ENCODE results near the gene SLC12A8.
A peak's percentile ranks its signal among the peaks of the same experiment; 100 is the strongest.

SLC12A8 gene

GRCh38 chr3:125054062-125054448 lies 158.5 kb downstream of the SLC12A8 start:
- DNase-seq (ENCODE audit: low spot score), result no peak

DNA sequence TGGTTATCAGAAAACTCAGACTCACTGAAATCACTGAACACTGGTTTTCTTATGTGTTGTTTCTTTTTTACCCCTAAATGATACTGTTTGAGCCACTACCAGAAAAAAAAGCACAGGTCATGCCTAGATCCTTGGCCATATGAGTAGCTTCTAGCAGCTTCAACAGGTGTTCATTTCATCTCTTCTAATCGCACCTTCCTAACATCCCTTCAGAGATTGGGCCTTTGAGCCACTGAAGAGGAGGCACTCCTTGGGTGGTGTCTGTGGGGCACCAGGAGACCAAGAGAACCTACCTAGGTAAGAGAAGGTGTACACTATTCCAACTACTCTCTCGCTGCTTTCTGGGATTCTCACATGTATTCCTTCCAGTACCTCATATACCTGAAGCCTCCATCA lies 159.2 kb downstream of the SLC12A8 start:
- no peak for DNase-seq (ENCODE audit: low spot score)

DNA sequence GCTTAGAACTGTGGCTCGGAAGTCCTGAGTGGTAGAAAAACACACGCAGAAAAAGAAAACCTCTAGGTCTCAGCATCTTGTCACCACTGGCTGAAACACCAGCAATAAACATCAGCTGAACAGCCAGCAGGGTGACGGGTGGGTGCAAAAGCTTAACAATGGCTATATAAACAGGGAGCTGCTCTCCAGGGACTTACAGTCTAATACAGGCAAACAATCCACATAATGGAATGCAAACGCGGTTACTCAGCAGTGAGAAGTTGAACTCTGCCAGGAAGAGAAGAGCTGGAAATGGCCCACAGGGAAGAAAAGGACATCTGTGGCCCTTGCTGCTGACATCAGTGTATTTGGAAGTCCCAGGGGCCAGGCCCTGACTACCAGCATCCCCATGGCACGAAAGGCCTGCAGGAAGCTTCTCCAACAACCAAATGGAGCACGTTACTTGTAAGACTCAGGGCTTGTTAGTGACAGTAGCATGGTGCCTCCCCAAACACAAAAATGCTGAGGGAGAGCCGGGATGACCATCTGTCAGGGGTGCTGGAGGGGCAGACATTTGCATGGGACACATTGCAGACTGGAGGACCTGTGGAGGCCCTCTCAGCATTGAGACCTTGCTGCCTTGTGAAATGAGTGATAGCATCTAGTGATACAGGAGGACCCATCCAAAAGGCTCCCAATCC lies 159.8 kb downstream of the SLC12A8 start:
- no peak for DNase-seq (ENCODE audit: low spot score)

DNA sequence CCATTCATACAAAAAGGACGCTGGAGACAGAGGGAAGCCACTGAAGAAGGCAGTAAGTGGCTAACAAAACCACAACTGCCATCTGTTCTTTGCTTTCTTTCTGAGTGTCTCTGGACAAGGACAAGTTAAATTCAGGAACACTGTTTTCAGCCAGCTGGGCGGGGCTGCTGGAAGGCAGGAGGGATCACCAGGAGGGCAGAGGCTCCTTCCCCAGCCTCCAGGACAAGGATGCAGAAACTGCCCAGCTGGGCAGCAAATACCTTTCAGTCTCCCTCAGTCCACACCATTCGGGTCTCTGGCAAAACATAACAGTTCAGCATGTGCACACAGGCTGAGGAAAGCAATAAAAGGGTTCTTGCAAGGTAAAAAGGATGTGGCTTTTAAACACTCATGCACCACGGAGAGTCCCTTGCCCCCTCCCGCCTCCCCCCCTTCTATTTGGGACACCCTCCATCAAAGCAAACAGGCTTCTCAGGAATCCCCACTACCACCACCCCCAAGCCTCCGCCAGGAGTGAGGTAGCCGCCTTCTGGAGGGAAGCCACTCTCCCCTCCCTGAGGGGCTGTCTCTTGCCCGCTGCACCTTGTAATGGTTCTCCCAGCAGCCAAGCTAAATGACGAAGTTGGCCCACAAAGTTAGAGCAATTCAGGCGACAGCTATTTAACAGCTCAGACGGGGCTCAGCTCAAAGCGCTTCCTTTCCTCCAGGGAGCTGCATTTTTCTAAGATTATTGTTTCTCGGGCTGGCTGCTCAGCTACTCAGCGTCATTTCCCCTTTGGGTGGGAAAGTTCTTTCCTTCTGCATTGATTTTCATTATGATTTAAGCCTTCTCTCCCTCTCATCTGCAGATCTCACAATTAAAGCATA lies 160.6 kb downstream of the SLC12A8 start:
- DNase-seq (ENCODE audit: low spot score), result no peak

DNA sequence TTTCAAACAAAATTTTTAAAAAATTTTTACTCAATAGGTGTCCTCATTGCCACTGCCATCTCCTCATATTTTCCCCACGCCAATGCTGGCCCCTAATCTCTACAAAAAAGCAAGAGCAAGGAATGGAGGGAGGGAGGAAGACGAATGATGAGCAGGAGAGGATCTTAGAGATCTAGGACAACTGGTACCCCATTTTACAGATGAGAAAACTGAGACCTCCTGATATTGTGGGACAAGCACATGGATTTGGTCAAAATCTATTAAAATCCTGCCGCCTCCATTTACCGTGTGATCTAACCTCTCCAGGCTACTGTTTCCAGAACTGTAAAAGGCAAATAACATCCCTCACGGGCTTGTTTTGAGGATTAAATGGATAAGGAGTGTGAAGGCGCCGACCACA lies 161.3 kb downstream of the SLC12A8 start:
- DNase-seq (ENCODE audit: low spot score), result no peak

- no peak for DNase-seq (ENCODE audit: low spot score)
Observed at GRCh38 chr3:125050488-125051090, 162.0 kb downstream of the SLC12A8 start.

DNA sequence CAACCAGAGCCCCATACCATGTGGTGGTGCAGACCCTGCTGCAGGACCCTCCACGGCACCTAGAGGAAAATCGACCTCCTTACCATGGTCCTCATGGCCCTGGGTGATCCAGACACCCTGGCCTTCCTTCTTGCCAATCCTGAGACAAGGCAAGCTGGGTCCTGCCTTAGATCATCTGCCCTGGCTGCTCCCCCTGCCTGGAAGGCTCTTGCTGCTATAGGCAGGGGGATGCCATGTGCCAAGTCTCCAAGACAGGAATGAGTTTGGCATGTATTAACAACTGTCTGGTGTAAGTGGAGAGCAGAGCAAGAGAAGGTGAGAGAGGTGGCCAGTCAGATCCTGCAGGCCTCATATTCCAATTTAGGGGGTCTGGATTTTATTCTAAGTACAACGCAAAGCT lies 164.3 kb downstream of the SLC12A8 start:
- DNase-seq (ENCODE audit: low spot score), result no peak

DNA sequence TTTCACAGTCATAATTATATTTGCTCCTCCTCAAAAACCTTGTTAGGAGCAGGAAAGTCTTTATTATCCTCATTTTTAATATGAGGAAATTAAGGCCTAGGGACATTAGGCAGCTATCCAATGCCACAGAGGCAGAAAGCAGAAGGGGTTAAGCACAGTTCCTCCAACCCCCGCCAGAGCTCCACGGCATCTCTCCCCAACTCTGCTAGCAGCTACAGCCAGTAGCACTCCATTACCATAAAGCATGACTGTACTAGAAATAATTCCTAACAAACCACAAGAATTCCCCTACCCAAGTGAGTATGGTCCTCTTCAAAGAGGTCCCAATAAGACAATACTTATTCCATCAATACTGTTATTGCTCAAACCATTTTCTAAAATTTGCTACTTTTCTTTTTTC lies 166.6 kb downstream of the SLC12A8 start:
- DNase-seq (ENCODE audit: low spot score), result peak; percentile 15

- DNase-seq (ENCODE audit: low spot score), result no peak
Observed at GRCh38 chr3:125045194-125045593, 167.4 kb downstream of the SLC12A8 start.

GRCh38 chr3:125043599-125044151 lies 168.9 kb downstream of the SLC12A8 start:
- no peak for DNase-seq (ENCODE audit: low spot score)

- no peak for DNase-seq (ENCODE audit: low spot score)
Observed at GRCh38 chr3:125042725-125043406, 169.7 kb downstream of the SLC12A8 start.

DNA sequence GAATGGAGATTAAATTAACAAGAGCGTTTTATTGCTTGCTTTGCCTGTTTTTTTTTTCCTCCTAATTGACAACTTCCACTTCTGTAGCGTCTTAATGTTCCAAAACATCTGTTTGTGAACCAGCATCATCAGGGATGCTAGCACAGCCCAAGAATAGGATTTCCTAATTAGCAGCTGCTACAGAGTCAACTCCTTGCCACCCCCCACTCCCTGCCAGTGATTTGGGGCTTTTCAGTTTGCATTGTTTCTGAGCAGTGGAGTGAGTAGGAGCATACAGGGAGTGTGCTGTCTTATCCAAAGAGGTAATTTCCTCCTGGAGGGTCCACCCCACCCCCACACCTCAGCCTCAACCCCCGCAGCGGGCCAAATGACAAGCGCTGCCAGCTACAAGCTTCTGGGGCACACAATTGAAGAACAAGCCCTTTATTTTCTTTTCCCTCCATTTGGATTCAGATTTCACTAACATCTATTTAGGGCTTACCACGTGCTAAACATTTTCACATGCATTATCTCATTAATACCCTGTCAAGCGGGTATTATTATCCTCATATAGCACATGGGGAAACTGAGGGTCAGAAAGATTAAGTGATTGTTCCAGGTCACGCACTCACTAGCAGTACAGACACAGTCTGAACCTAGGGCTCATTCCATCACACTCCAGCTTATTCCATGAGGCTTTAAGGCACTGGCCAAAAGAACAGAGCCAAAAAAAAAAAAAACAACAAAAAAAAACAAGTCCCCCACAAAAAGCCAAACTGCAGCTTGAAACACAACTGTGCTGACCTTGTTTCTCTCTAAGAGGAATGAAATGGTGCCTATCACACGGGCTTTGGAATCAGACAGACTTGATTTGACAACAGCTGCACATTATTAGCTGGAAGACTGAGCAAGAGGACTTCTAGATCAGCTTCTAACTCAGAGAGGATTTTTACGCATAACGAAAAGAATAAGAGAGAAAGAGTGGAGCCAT lies 173.1 kb downstream of the SLC12A8 start:
- DNase-seq (ENCODE audit: low spot score), result no peak

- DNase-seq (ENCODE audit: low spot score), result no peak
Observed at GRCh38 chr3:125037498-125038150, 174.9 kb downstream of the SLC12A8 start.

DNA sequence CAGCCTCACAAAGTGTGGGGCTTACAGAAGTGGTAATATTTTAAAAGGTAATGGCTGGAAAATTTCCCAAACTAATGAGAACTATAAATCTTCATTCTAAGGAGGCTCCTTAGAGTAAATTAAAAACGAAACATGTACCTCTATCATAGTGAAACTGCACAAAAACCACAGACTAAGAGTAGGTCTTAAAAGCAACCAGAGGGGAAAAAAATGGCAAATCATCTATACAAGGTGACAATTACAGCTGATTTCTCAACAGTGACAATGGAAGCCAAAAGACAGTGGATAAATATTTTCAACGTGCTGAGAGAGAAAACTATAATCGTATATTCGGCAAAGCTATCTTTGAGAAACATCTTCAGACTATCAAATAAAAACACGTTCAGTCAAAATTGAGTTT lies 177.3 kb downstream of the SLC12A8 start:
- no peak for DNase-seq (ENCODE audit: low spot score)

GRCh38 chr3:125033616-125034015 lies 178.9 kb downstream of the SLC12A8 start:
- no peak for DNase-seq (ENCODE audit: low spot score)

DNA sequence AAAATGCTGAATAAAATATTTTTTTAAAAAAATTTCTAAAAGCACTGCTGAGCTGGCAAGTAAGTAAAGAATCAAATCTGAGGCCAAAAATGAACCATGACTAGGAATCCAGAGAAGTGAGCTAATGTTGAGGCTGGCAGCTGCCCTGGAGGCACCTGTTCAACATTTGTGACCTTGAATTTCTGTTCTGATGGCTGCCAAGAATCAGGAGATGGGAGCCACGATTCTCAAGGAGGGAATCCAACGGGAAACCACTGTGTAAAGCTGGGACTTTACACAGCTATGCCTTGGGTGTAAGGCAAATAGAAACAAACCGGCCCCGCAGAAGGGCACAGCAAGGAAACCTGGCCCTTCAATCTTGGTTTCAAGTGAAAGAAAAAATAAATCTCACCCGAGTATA lies 179.4 kb downstream of the SLC12A8 start:
- DNase-seq (ENCODE audit: low spot score), result no peak

DNA sequence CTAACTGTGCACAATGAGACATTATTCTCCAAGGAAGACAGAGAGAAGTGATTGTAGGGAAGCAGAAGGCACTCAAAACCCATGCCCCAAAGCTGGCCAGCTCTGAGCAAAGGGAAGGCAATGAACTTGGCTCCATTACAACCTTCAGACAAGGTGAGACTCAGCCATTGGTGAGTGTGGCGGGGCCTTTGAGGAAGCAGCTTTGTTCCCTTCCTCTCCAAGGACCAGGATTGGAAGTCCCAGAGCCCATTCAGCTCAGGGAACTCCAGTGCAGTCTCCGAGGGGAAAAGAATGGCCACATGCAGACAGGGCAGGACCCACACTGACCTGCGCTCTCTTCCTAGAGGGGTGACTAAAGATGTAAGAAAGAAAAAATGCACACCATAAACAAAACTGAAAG lies 179.9 kb downstream of the SLC12A8 start:
- no peak for DNase-seq (ENCODE audit: low spot score)
